BJ (cell line): ENCODE results near the gene BTRC. TPM values are rescaled to one million over a fixed set of nuclear protein-coding genes. Genes with fewer than 3 reads are reported as not detected.
"Not testable (repeated sequence)": the region's sequence is repeated elsewhere in the genome, so short reads cannot be mapped to it uniquely, and the experiment has no call there.

ENCODE experiments used
- CTCF ChIA-PET: fragments of 350-600 bp; formaldehyde crosslinking; extraction: SDS; loops from one replicate; lab custom pipeline; 2021; ENCODE audit warnings: antibody characterized with exemption, inconsistent platforms; lab: Yijun Ruan, JAX
- POLR2A ChIA-PET: fragments of 300-600 bp; sonication (Branson Sonifier 250); formaldehyde crosslinking; extraction: SDS; loops from one replicate; lab custom pipeline; 2021; ENCODE audit warnings: antibody characterized with exemption; lab: Charles Lee
- DNase-seq: peaks from one replicate; pipeline ENCODE4 v3.0.0-alpha.2; 2011; ENCODE audit warnings: low read depth
- H3K27me3 ChIP-seq: 2 replicates; pipeline ENCODE4 v1.6.0; 2011; ENCODE audit warnings: low read length; ENCODE audit not compliant: control insufficient read depth, insufficient read depth
- H3K36me3 ChIP-seq: 2 replicates; pipeline ENCODE4 v1.5.1; 2011; ENCODE audit warnings: low read length; ENCODE audit not compliant: control insufficient read depth, insufficient read depth
- H3K4me3 ChIP-seq: 2 replicates; pipeline ENCODE4 v1.5.1; 2011; ENCODE audit warnings: low read depth, mild to moderate bottlenecking, control low read depth, low read length
- CTCF ChIP-seq: IDR thresholded peaks from 2 replicates; pipeline ENCODE4 v1.5.1; 2011; ENCODE audit warnings: low read depth, mild to moderate bottlenecking, control low read depth, inconsistent platforms, low read length, moderate library complexity; ENCODE audit not compliant: insufficient read depth
- polyA plus RNA-seq: library from polyadenylated mRNA; depleted of rRNA; stranded (reverse); fragments of >200 nt; gene quantifications from 2 replicates; pipeline ENCODE4 v1.2.3, GENCODE V29; 2011

The BTRC gene
- polyA plus RNA-seq, 1 experiment = 9.1 TPM

GRCh38 chr10:101363850-101364400 is 10.0 kb downstream of the BTRC start:
- H3K27me3 ChIP-seq = no peaks in the 10 kb centered on the region
- H3K36me3 ChIP-seq = no peaks in the 10 kb centered on the region
- ChIA-PET CTCF (interaction anchor here (1.3 kb wide), 1 partner anchor 9 kb away, joined by 3 read pairs; no protein-coding TSS in a partner anchor), POLR2A (interaction anchor here (0.6 kb wide), 1 partner anchor 9 kb away, joined by 3 read pairs; no protein-coding TSS in a partner anchor)
- no peak for TF ChIP-seq CTCF
- no peak overlapping the region for H3K4me3 ChIP-seq
- no peak for DNase-seq

- H3K27me3 ChIP-seq = no peaks in the 10 kb centered on the region
- DNase-seq = no peak
- TF ChIP-seq CTCF = no peak
- CTCF ChIA-PET = no interaction called here
- POLR2A ChIA-PET = no interaction called here
- no peaks in the 10 kb centered on the region for H3K36me3 ChIP-seq
- H3K4me3 ChIP-seq = no peak overlapping the region
Observed at GRCh38 chr10:101364721-101365120, 10.8 kb downstream of the BTRC start.

GRCh38 chr10:101367569-101368453 is 13.8 kb downstream of the BTRC start:
- Histone ChIP-seq H3K27me3 (no peaks in the 10 kb centered on the region), H3K36me3 (no peaks in the 10 kb centered on the region), H3K4me3 (no peak overlapping the region)
- ChIA-PET POLR2A (no interaction called here), CTCF (interaction anchor here (0.7 kb wide), 1 partner anchor 59 kb away, joined by 3 read pairs; no protein-coding TSS in a partner anchor)
- DNase-seq = no peak
- TF ChIP-seq CTCF = no peak

GRCh38 chr10:101373063-101373462 is 19.1 kb downstream of the BTRC start:
- ChIA-PET CTCF (interaction anchor here (0.8 to 1.0 kb wide), 2 partner anchors 14 to 71 kb away, joined by 3 read pairs; no protein-coding TSS in a partner anchor), POLR2A (interaction anchor here (0.7 kb wide), 1 partner anchor 39 kb away, joined by 3 read pairs; no protein-coding TSS in a partner anchor)
- no peak overlapping the region for H3K4me3 ChIP-seq
- no peak for DNase-seq
- no peaks in the 10 kb centered on the region for H3K27me3 ChIP-seq
- no peaks in the 10 kb centered on the region for H3K36me3 ChIP-seq
- TF ChIP-seq CTCF = no peak

- DNase-seq, POLR2A ChIA-PET, H3K4me3 ChIP-seq, H3K36me3 ChIP-seq, H3K27me3 ChIP-seq: not testable (repeated sequence)
- CTCF ChIA-PET = interaction anchor here (0.7 kb wide), 1 partner anchor 31 kb away, joined by 3 read pairs; no protein-coding TSS in a partner anchor
Observed at GRCh38 chr10:101373993-101374392, 20.0 kb downstream of the BTRC start.
